Keratinocyte (primary cell): ENCODE results near the gene NAIF1. TPM values are rescaled to one million over a fixed set of nuclear protein-coding genes. Genes with fewer than 3 reads are reported as not detected.
"Not testable (repeated sequence)": the region's sequence is repeated elsewhere in the genome, so short reads cannot be mapped to it uniquely, and the experiment has no call there.

Experiments
- DNase-seq: peaks from one replicate; pipeline ENCODE4 v3.0.0-alpha.2; 2011; ENCODE audit warnings: low read depth, missing footprints, low spot score
- FAIRE-seq: peaks from 2 replicates; lab custom pipeline; 2011; peaks lifted over from hg19 to GRCh38; lab: Jason Lieb, UNC
- H2AFZ ChIP-seq: 2 replicates; pipeline ENCODE4 v1.6.0; 2012; ENCODE audit warnings: low read length, control low read depth, inconsistent platforms; ENCODE audit not compliant: control insufficient read depth
- H3K27ac ChIP-seq: 2 replicates; pipeline ENCODE4 v1.5.1; 2011; ENCODE audit warnings: low read length; ENCODE audit not compliant: control insufficient read depth, insufficient read depth
- H3K27me3 ChIP-seq: 3 replicates; pipeline ENCODE4 v1.6.0; 2011; ENCODE audit warnings: low read length; ENCODE audit not compliant: control insufficient read depth, insufficient read depth; ENCODE audit errors: extremely low read depth
- H3K36me3 ChIP-seq, 2 experiments: 2 replicates in 1 of 2; 3 replicates in 1 of 2; pipeline ENCODE4 v1.5.1; 2011; ENCODE audit warnings: low read length in 2 of 2, mild to moderate bottlenecking in 1 of 2; ENCODE audit not compliant: control insufficient read depth in 2 of 2, insufficient read depth in 2 of 2; ENCODE audit errors: extremely low read depth in 1 of 2
- H3K4me1 ChIP-seq: 3 replicates; pipeline ENCODE4 v1.5.1; 2011; ENCODE audit warnings: low read length; ENCODE audit not compliant: control insufficient read depth, insufficient read depth; ENCODE audit errors: extremely low read depth
- H3K4me2 ChIP-seq: 3 replicates; pipeline ENCODE4 v1.6.0; 2011; ENCODE audit warnings: low read depth, low read length; ENCODE audit not compliant: control insufficient read depth, insufficient read depth; ENCODE audit errors: extremely low read depth
- H3K4me3 ChIP-seq, 3 experiments: fragments of 200-600 bp in 1 of 3; sonication (generic) in 1 of 3; 2 replicates in 2 of 3; 3 replicates in 1 of 3; pipeline ENCODE4 v1.5.1; 2011 to 2016; ENCODE audit warnings: low read length in 3 of 3, mild to moderate bottlenecking in 3 of 3, control low read depth in 2 of 3, inconsistent platforms in 1 of 3, low read depth in 1 of 3, mixed read lengths in 1 of 3, mixed run types in 1 of 3, moderate library complexity in 1 of 3; ENCODE audit not compliant: control insufficient read depth in 2 of 3, insufficient read depth in 2 of 3; ENCODE audit errors: extremely low read depth in 1 of 3
- H3K79me2 ChIP-seq: 2 replicates; pipeline ENCODE4 v1.6.0; 2012; ENCODE audit warnings: low read length; ENCODE audit not compliant: control insufficient read depth, insufficient read depth
- H3K9ac ChIP-seq: 3 replicates; pipeline ENCODE4 v1.6.0; 2011; ENCODE audit warnings: low read length; ENCODE audit not compliant: control insufficient read depth, insufficient read depth; ENCODE audit errors: extremely low read depth
- H3K9me1 ChIP-seq: 3 replicates; pipeline ENCODE4 v1.6.0; 2011; ENCODE audit warnings: low read length; ENCODE audit not compliant: control insufficient read depth, insufficient read depth; ENCODE audit errors: extremely low read depth
- H3K9me3 ChIP-seq: 2 replicates; pipeline ENCODE4 v1.5.1; 2012; ENCODE audit warnings: low read depth, low read length; ENCODE audit not compliant: control insufficient read depth
- H4K20me1 ChIP-seq: 3 replicates; pipeline ENCODE4 v1.6.0; 2011; ENCODE audit warnings: low read length; ENCODE audit not compliant: control insufficient read depth, insufficient read depth; ENCODE audit errors: extremely low read depth
- CTCF ChIP-seq, 3 experiments: IDR thresholded peaks in 1 of 3; conservative IDR thresholded peaks in 1 of 3; optimal IDR thresholded peaks in 1 of 3; 2 replicates in 2 of 3; 3 replicates in 1 of 3; pipeline versions ENCODE3 to v1.5.1; 2011; ENCODE audit warnings: low read length in 3 of 3, mild to moderate bottlenecking in 3 of 3, moderate library complexity in 2 of 3, control low read depth in 1 of 3, inconsistent platforms in 1 of 3; ENCODE audit not compliant: insufficient read depth in 2 of 3; ENCODE audit errors: extremely low read depth in 1 of 3
- EZH2 ChIP-seq: IDR thresholded peaks from one replicate; pipeline ENCODE4 v1.6.1; 2012; ENCODE audit warnings: inconsistent platforms, mild to moderate bottlenecking, low read length, moderate library complexity
- dilution Hi-C: fragments of 300-500 bp; cut with MboI; formaldehyde crosslinking; loops from one replicate; pipeline ENCODE4 v1.7.0; 2020; ENCODE audit warnings: low sequenced_read_pairs; ENCODE audit not compliant: extremely low pct_ligation_motif_present
- polyA plus RNA-seq, 5 experiments: library from polyadenylated mRNA; depleted of rRNA in 3 of 5; stranded (reverse) in 3 of 5; stranded (forward) in 1 of 5; unstranded in 1 of 5; fragments of >200 nt; gene quantifications; 1 replicate in 1 of 5; 2 replicates in 3 of 5; 3 replicates in 1 of 5; pipeline versions ENCODE4 v1.2.1 to v1.2.3, GENCODE V29; 2011 to 2012; ENCODE audit warnings: missing spikeins in 2 of 5, low read depth in 1 of 5, low replicate concordance in 1 of 5

Gene NAIF1
- polyA plus RNA-seq, 1 donor (not counting 4 experiments of a cell fraction or from before 2014, with no cell fraction given) = 6.3 TPM

GRCh38 chr9:128113526-128114325 is 46.6 kb upstream of the NAIF1 start:
- H3K4me3 ChIP-seq = no peak overlapping the region
- H2AFZ ChIP-seq = no peak overlapping the region
- no peaks in the 10 kb centered on the region for H4K20me1 ChIP-seq

GRCh38 chr9:128111726-128112125 is 44.6 kb upstream of the NAIF1 start:
- dilution Hi-C loops, H3K27ac ChIP-seq, H3K9me1 ChIP-seq, DNase-seq, H4K20me1 ChIP-seq, H3K4me3 ChIP-seq, H3K4me1 ChIP-seq, FAIRE-seq, H3K79me2 ChIP-seq, H3K9ac ChIP-seq, H2AFZ ChIP-seq, H3K9me3 ChIP-seq, H3K4me2 ChIP-seq, H3K27me3 ChIP-seq: not testable (repeated sequence)
- peaks cover 10 to 14% of the 10 kb centered on the region in 2 experiments for H3K36me3 ChIP-seq

More at GRCh38 chr9:128113526-128114325, 46.6 kb upstream of the NAIF1 start:
- Histone ChIP-seq H3K9me3 (no peaks in the 10 kb centered on the region), H3K27ac (no peak overlapping the region), H3K9ac (no peak overlapping the region), H3K9me1 (no peaks in the 10 kb centered on the region), H3K4me2 (no peak overlapping the region), H3K36me3 (peaks cover 3 to 4% of the 10 kb centered on the region in 2 experiments), H3K4me1 (peaks cover 6% of the 10 kb centered on the region), H3K79me2 (no peaks in the 10 kb centered on the region), H3K27me3 (no peaks in the 10 kb centered on the region)
- no peak for DNase-seq
- no peak for FAIRE-seq
- TF ChIP-seq EZH2 = no peak
- TF ChIP-seq CTCF (optimal IDR thresholded peaks at IDR 0.05 in 1 of 3, IDR thresholded peaks at IDR 0.05 in 1 of 3, conservative IDR thresholded peaks at IDR 0.05 in 1 of 3; ENCODE audit: extremely low read depth in 1 of 3, insufficient read depth in 2 of 3, low read length in 3 of 3) = no peak
- dilution Hi-C loops = no loop called here
